Neutrophil (primary cell): ENCODE results near the gene ATP2A2.

Source experiments
- H3K27ac ChIP-seq: fragments of 200-600 bp; sonication (generic); 2 replicates; pipeline ENCODE4 v1.5.1; 2016; ENCODE audit warnings: mild to moderate bottlenecking, moderate library complexity
- H3K27me3 ChIP-seq: fragments of 200-600 bp; sonication (generic); 2 replicates; pipeline ENCODE4 v1.6.0; 2016; ENCODE audit warnings: mild to moderate bottlenecking
- H3K36me3 ChIP-seq: fragments of 200-600 bp; sonication (generic); 2 replicates; pipeline ENCODE4 v1.5.1; 2017
- H3K4me1 ChIP-seq, 2 experiments: fragments of 200-600 bp in 1 of 2; sonication (generic) in 1 of 2; 1 replicate in 1 of 2; 2 replicates in 1 of 2; pipeline versions ENCODE4 v1.5.1 to v1.6.1; 2013 to 2016; ENCODE audit warnings: low read depth in 1 of 2, low read length in 1 of 2, mild to moderate bottlenecking in 1 of 2, moderate library complexity in 1 of 2; ENCODE audit not compliant: control insufficient read depth in 1 of 2, insufficient read depth in 1 of 2
- H3K4me3 ChIP-seq, 2 experiments: fragments of 200-600 bp in 1 of 2; sonication (generic) in 1 of 2; 1 replicate in 1 of 2; 2 replicates in 1 of 2; pipeline ENCODE4 v1.5.1; 2013 to 2016; ENCODE audit warnings: low read depth in 1 of 2, low read length in 1 of 2, mild to moderate bottlenecking in 1 of 2, moderate library complexity in 1 of 2
- H3K9me3 ChIP-seq: fragments of 200-600 bp; sonication (generic); 2 replicates; pipeline ENCODE4 v1.5.1; 2016
- TF ChIP-seq, protein P1 (sequence below): fragments of 200-600 bp; sonication (generic); IDR thresholded peaks from 2 replicates; pipeline ENCODE4 v1.5.1; 2016; ENCODE audit warnings: antibody characterized with exemption

ATP2A2 gene

DNA sequence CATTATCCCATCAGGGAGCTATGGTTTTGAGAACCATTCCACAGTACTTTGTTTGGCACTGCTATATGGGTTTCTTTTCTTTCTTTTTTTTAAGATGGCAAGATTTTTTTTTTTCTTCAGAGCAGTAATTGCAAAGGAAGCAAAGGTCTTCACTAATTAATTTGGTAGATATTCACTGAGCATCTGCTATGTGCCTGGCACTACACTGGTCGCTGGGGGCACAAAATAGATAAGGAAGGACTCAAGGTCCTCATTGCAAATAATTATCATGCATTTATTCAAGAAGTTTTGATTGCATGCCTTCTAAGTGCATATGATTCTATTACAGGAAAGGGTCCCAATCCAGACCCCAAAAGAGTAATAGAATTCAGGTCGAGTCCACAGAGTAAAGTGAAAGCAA is 10.0 kb upstream of the ATP2A2 start:
- TF ChIP-seq, protein P1, sequence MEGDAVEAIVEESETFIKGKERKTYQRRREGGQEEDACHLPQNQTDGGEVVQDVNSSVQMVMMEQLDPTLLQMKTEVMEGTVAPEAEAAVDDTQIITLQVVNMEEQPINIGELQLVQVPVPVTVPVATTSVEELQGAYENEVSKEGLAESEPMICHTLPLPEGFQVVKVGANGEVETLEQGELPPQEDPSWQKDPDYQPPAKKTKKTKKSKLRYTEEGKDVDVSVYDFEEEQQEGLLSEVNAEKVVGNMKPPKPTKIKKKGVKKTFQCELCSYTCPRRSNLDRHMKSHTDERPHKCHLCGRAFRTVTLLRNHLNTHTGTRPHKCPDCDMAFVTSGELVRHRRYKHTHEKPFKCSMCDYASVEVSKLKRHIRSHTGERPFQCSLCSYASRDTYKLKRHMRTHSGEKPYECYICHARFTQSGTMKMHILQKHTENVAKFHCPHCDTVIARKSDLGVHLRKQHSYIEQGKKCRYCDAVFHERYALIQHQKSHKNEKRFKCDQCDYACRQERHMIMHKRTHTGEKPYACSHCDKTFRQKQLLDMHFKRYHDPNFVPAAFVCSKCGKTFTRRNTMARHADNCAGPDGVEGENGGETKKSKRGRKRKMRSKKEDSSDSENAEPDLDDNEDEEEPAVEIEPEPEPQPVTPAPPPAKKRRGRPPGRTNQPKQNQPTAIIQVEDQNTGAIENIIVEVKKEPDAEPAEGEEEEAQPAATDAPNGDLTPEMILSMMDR, result no peak
- Histone ChIP-seq H3K4me3 (no peak overlapping the region), H3K4me1 (no peaks in the 10 kb centered on the region), H3K36me3 (no peaks in the 10 kb centered on the region), H3K9me3 (no peaks in the 10 kb centered on the region), H3K27me3 (peaks cover 47% of the 10 kb centered on the region), H3K27ac (no peak overlapping the region)

DNA sequence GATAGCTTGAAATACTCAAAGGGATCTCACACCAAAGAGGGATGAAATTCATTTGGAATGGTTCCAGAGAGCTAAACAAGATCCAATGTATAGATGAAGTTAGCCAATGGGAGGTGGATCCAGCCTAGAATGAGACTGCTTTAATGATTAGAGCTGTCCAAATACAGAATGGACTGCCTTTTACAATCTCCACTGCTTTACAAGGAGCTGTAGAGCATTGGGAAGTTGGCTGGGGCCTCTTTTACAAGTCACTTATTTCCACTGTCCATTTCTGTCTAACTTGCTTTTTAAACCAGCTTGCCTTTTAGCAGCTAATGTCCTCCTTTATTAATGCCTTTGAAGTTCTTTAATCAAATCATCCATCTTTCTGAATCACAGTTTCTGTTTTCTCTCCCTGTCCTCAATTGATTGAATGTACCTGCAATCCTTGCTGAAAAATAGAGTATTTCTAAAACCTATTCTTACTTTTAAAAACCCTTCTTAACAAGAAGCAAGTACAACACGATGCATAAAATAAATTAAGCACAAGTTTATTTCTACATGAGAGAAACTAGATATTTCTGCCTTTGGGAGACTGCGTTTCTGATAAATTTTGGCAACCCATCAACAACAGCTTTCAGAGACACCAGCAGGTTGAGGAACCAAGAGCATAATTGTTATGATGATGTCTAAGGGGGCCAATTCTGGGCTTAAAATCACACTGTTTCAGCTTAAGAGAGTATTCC is 3.4 kb upstream of the ATP2A2 start:
- no peak overlapping the region for H3K27ac ChIP-seq

DNA sequence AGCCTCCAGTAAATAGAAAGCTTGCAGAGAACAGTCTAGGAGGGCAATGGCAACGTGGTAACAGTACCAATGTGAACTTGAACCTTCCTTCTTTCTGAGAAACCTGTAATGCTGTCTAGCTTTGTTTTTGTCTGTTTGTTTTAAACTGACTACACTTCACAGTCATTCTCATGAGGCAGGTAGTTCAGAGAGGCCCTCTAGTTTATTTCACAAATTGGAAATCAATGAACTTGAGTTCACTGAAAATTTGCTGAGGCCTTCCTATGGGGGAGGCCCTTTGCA is 2.9 kb upstream of the ATP2A2 start:
- peaks cover 13% of the 10 kb centered on the region for H3K27me3 ChIP-seq
- no peaks in the 10 kb centered on the region for H3K9me3 ChIP-seq
- no peaks in the 10 kb centered on the region for H3K36me3 ChIP-seq
- TF ChIP-seq, protein P1, result no peak
- H3K4me3 ChIP-seq, result no peak overlapping the region
- H3K4me1 ChIP-seq, result peaks cover 20 to 22% of the 10 kb centered on the region in 2 experiments
- no peak overlapping the region for H3K27ac ChIP-seq

More for the DNA sequence above, 3.4 kb upstream of the ATP2A2 start:
- H3K4me3 ChIP-seq, result no peak overlapping the region
- no peaks in the 10 kb centered on the region for H3K36me3 ChIP-seq
- peaks cover 13% of the 10 kb centered on the region for H3K27me3 ChIP-seq
- no peaks in the 10 kb centered on the region for H3K9me3 ChIP-seq
- H3K4me1 ChIP-seq, result peaks cover 15 to 17% of the 10 kb centered on the region in 2 experiments
- TF ChIP-seq, protein P1, result no peak

DNA sequence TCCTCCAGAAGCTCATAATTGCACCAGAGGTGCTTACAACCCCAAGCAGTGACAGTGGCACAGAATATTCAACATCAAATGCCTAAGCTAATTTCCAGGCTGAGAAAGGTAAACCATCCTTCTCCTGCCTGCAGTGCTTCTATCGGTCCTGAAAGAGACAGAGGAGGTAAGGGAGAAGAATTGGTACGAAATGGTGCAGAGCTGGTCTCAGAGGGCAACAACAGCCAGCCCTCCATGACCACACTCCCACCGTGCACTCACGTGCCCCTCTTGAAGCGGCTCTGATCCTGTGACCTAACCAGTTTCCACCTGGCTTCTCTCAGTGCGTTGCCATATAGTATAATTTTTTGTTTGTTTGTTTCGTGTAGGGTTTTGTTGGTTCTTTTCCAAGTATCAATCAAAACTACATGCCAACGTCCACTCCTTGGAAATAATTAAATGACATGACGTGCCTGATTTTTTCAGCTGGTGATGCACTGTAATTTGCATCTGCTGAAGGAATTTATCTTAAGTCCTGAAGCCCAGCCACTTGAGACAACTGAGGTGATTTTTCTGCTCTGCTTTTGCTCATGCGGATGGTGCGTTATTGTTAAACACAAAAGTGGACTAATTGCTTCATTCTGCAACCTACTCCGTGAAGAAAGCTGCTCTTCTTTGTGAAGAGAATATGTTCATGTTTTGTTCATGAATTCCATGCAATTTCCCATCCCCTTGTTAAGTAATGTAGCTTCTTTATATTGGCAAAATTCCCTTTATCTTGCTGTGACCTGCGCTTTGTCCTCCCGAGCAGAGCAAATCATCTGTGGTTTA is 1.3 kb upstream of the ATP2A2 start:
- TF ChIP-seq, protein P1, result no peak
- Histone ChIP-seq H3K27me3 (peaks cover 13% of the 10 kb centered on the region), H3K36me3 (no peaks in the 10 kb centered on the region), H3K4me3 (peak overlapping the region; percentile 91 to 92), H3K4me1 (peaks cover 22 to 29% of the 10 kb centered on the region in 2 experiments), H3K27ac (no peak overlapping the region), H3K9me3 (no peaks in the 10 kb centered on the region)

DNA sequence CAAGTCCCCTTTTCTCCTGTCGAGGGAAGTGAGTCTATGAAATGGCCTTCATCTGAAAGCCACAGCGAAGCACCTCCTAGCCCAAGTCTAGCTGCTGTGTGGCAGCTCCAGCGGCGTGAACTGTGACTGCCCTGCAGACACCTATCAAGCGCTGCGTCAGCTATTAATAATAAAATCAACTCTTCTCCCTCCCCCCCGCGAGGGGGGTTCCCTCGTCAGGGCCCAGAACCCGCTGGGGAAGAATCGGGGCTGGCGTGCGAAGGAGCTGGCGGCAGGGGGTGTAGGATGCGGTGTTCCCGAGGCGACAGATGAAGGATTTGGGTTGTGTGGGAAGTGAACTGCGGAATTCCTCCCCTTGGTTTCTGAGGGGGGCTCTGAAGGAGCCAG is 662 bp upstream of the ATP2A2 start:
- H3K9me3 ChIP-seq, result no peaks in the 10 kb centered on the region
- peaks cover 25 to 35% of the 10 kb centered on the region in 2 experiments for H3K4me1 ChIP-seq
- peak overlapping the region; percentile 91 to 92 for H3K4me3 ChIP-seq
- H3K27ac ChIP-seq, result peak overlapping the region; percentile 96
- TF ChIP-seq, protein P1, result no peak
- no peaks in the 10 kb centered on the region for H3K36me3 ChIP-seq
- H3K27me3 ChIP-seq, result peaks cover 13% of the 10 kb centered on the region
